Endothelial cell (in vitro differentiated cells): ENCODE data around the gene CPLANE1. TPM values are rescaled to one million over a fixed set of nuclear protein-coding genes. Genes with fewer than 3 reads are reported as not detected.
"Not testable (repeated sequence)": the region's sequence is repeated elsewhere in the genome, so short reads cannot be mapped to it uniquely, and the experiment has no call there.

ENCODE experiments used
- DNase-seq: peaks from one replicate; pipeline ENCODE4 v3.0.0; 2021; ENCODE audit warnings: low spot score
- H3K27ac Mint-ChIP-seq: one replicate; pipeline ENCODE4 v1.8.0; 2021; ENCODE audit warnings: mixed read lengths, inconsistent platforms; ENCODE audit not compliant: unreplicated experiment
- H3K27me3 Mint-ChIP-seq: one replicate; pipeline ENCODE4 v1.8.0; 2021; ENCODE audit warnings: mild to moderate bottlenecking, moderate library complexity, mixed read lengths, inconsistent platforms; ENCODE audit not compliant: unreplicated experiment
- H3K36me3 Mint-ChIP-seq: one replicate; pipeline ENCODE4 v1.8.0; 2021; ENCODE audit warnings: mild to moderate bottlenecking, low read depth, mixed read lengths, inconsistent platforms; ENCODE audit not compliant: unreplicated experiment
- H3K4me1 Mint-ChIP-seq: one replicate; pipeline ENCODE4 v1.8.0; 2021; ENCODE audit warnings: mild to moderate bottlenecking, mixed read lengths, inconsistent platforms; ENCODE audit not compliant: unreplicated experiment
- H3K4me3 Mint-ChIP-seq: one replicate; pipeline ENCODE4 v1.8.0; 2021; ENCODE audit warnings: mild to moderate bottlenecking, mixed read lengths, inconsistent platforms; ENCODE audit not compliant: unreplicated experiment
- H3K9me3 Mint-ChIP-seq: one replicate; pipeline ENCODE4 v1.8.0; 2021; ENCODE audit warnings: mixed read lengths, inconsistent platforms; ENCODE audit not compliant: unreplicated experiment
- total RNA-seq: library from RNA; stranded (reverse); fragmentation: NEBNext Ultra II Directional; extraction: Animal tissue kit (Norgen Biotek cat#: 25700); gene quantifications from one replicate; pipeline ENCODE4 v1.2.1, GENCODE V29; 2021; ENCODE audit not compliant: unreplicated experiment
- TF ChIP-seq, protein P1 (sequence below): fragments of 200-600 bp; sonication (generic); IDR thresholded peaks from one replicate; pipeline ENCODE4 v1.5.0; 2021; ENCODE audit warnings: antibody characterized with exemption; ENCODE audit not compliant: unreplicated experiment

Gene CPLANE1
- total RNA-seq, 1 donor from 2014 or later, result 25.8 TPM

DNA sequence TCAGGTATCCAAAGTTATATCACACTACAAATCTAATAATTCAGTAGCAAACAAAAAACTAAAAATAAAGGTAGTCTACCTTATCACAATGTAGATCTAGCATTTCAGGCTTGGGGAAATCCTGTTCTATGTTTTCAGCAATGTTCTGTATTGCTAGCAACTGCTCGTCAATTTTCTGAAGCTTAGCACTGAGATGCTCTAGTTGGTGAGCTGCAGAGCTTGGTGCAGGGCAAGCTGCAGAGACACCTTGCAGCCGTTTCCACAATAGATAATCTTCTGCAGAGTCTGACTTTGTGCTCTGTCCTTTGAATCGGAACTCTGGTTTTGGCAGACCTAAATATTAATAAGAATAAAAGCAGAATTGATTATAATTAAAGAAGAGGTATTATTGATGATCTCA is 95.5 kb downstream of the CPLANE1 start:
- H3K9me3 Mint-ChIP-seq, result no peaks in the 10 kb centered on the region
- TF ChIP-seq, protein P1, sequence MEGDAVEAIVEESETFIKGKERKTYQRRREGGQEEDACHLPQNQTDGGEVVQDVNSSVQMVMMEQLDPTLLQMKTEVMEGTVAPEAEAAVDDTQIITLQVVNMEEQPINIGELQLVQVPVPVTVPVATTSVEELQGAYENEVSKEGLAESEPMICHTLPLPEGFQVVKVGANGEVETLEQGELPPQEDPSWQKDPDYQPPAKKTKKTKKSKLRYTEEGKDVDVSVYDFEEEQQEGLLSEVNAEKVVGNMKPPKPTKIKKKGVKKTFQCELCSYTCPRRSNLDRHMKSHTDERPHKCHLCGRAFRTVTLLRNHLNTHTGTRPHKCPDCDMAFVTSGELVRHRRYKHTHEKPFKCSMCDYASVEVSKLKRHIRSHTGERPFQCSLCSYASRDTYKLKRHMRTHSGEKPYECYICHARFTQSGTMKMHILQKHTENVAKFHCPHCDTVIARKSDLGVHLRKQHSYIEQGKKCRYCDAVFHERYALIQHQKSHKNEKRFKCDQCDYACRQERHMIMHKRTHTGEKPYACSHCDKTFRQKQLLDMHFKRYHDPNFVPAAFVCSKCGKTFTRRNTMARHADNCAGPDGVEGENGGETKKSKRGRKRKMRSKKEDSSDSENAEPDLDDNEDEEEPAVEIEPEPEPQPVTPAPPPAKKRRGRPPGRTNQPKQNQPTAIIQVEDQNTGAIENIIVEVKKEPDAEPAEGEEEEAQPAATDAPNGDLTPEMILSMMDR, result no peak
- H3K27ac Mint-ChIP-seq, result no peak overlapping the region
- H3K4me1 Mint-ChIP-seq, result no peaks in the 10 kb centered on the region
- no peak for DNase-seq
- no peaks in the 10 kb centered on the region for H3K27me3 Mint-ChIP-seq
- H3K4me3 Mint-ChIP-seq, result no peak overlapping the region
- H3K36me3 Mint-ChIP-seq, result peaks cover 29% of the 10 kb centered on the region

DNA sequence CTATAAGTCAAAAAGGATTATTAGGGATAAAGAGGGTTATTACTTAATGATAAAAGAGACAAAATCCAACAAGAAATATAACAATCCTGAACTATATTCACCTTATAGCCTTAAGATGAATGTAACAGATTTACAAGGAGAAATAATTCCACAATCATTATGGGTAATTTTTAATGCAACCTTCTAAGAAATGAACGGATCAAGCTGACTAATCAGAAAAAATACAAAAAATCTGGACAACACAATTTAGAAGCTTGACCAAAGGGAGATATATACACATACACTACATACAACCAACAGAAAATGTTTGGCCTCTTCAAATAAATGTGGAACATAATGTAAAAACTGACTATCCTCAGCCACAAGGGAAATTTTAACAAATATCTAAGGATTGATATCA is 102.3 kb downstream of the CPLANE1 start:
- H3K27ac Mint-ChIP-seq, result no peak overlapping the region
- TF ChIP-seq, protein P1, result no peak
- peaks cover 7% of the 10 kb centered on the region for H3K9me3 Mint-ChIP-seq
- H3K36me3 Mint-ChIP-seq, result peaks cover 41% of the 10 kb centered on the region
- H3K27me3 Mint-ChIP-seq, result peaks cover 3% of the 10 kb centered on the region
- H3K4me3 Mint-ChIP-seq, result no peak overlapping the region
- H3K4me1 Mint-ChIP-seq, result no peaks in the 10 kb centered on the region
- DNase-seq, result no peak

DNA sequence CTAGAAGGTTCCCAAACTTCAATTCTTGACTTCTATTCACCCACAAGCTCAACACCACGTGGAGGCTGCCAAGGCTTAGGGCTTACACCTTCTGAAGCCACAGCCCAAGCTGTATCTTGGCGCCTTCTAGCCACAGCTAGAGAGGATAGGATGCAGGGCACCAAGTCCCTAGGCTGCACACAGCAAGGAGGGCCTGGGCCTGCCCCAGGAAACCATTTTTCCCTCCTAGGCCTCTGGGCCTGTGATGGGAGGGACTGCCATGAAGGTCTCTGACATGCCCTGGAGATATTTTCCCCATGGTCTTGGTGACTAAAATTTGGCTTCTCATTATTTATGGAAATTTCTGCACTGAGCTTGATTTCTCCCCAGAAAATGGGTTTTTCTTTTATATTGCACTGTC is 112.5 kb downstream of the CPLANE1 start:
- Mint-ChIP-seq H3K36me3 (peaks cover 54% of the 10 kb centered on the region), H3K27ac (no peak overlapping the region), H3K4me1 (no peaks in the 10 kb centered on the region), H3K9me3 (peaks cover 4% of the 10 kb centered on the region), H3K4me3 (peak overlapping the region; percentile 77), H3K27me3 (peaks cover 6% of the 10 kb centered on the region)
- TF ChIP-seq, protein P1, result no peak
- no peak for DNase-seq

DNA sequence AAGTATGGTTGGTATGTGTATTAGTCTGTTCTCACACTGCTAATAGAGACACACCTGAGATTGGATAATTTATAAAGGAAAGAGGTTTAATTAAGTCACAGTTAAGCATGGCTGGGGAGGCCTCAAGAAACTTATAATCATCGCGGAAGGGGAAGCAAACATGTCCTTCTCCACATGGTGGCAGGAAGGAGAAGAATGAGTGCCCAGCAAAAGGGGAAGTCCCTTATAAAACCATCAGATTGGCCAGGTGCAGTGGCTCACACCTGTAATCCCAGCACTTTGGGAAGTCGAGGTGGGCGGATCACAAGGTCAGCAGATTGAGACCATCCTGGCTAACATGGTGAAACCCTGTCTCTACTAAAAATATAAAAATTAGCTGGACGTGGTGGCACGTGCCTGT is 113.9 kb downstream of the CPLANE1 start:
- not testable (repeated sequence) for H3K27ac Mint-ChIP-seq, H3K27me3 Mint-ChIP-seq, H3K9me3 Mint-ChIP-seq, H3K4me1 Mint-ChIP-seq, DNase-seq
- Mint-ChIP-seq H3K36me3 (peaks cover 50% of the 10 kb centered on the region), H3K4me3 (peak overlapping the region; percentile 71)

DNA sequence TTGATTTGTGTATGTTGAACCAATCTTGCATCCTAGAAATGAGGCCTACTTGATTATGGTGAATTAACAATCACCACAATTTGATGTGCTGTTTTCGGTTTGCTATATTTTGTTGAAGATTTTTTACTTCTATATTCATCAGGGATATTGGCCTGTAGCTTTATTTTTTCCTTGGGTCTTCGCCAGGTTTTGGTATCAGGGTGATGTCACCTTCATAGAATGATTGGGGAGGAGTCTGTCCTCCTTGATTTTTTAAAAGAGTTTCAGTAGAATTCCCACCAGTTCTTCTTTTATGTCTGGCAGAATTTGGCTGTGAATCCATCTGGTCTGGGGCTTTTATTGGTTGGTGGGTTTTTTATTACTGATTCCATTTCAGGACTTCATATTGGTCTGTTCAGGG is 115.2 kb downstream of the CPLANE1 start:
- TF ChIP-seq, protein P1, result no peak
- no peak overlapping the region for H3K4me3 Mint-ChIP-seq
- H3K4me1 Mint-ChIP-seq, result no peaks in the 10 kb centered on the region
- H3K36me3 Mint-ChIP-seq, result peaks cover 59% of the 10 kb centered on the region
- H3K9me3 Mint-ChIP-seq, result peaks cover 4% of the 10 kb centered on the region
- H3K27me3 Mint-ChIP-seq, result peaks cover 6% of the 10 kb centered on the region
- DNase-seq, result no peak
- no peak overlapping the region for H3K27ac Mint-ChIP-seq

DNA sequence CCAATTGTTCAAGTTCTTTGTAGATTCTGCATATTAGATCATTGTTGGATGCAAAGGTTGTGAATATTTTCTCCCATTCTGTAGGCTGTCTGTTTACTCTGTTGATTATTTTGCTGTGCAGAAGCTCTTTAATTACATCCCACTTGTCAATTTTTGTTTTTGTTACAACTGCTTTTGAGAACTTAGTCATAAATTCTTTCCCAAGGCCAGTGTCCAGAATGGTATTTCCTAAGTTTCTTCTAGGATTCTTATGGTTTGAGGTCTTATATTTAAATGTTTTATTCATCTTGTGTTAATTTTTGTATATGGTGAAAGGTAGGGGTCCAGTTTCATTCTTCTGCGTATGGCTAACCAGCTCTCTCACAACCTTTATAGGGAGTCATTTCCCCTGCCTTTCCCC is 116.5 kb downstream of the CPLANE1 start:
- Mint-ChIP-seq H3K27me3 (peaks cover 6% of the 10 kb centered on the region), H3K4me1 (no peaks in the 10 kb centered on the region), H3K27ac (no peak overlapping the region), H3K36me3 (peaks cover 55% of the 10 kb centered on the region), H3K4me3 (no peak overlapping the region), H3K9me3 (peaks cover 4% of the 10 kb centered on the region)
- no peak for DNase-seq
- TF ChIP-seq, protein P1, result no peak
